Vagina (tissue), 2 donors: ENCODE measurements around the gene TRABD2B.

Source experiments
- POLR2A ChIP-seq, 2 donors: fragments of 450-650 bp; IDR thresholded peaks; one replicate each; pipeline ENCODE4 v1.6.1; 2017; ENCODE audit warnings: antibody characterized with exemption in 2 of 2, mild to moderate bottlenecking in 2 of 2, moderate library complexity in 2 of 2
- TF ChIP-seq, protein P1 (sequence below), 3 experiments: fragments of 450-650 bp in 2 of 3; fragments of 200-600 bp in 1 of 3; sonication (generic) in 1 of 3; IDR thresholded peaks; one replicate each; pipeline ENCODE4 v1.5.1; 2017 to 2019; ENCODE audit warnings: antibody characterized with exemption in 3 of 3, mild to moderate bottlenecking in 2 of 3, moderate library complexity in 2 of 3

GRCh38 chr1:48028218-48029069 is 31.3 kb upstream of the TRABD2B start:
- TF ChIP-seq, protein P1, sequence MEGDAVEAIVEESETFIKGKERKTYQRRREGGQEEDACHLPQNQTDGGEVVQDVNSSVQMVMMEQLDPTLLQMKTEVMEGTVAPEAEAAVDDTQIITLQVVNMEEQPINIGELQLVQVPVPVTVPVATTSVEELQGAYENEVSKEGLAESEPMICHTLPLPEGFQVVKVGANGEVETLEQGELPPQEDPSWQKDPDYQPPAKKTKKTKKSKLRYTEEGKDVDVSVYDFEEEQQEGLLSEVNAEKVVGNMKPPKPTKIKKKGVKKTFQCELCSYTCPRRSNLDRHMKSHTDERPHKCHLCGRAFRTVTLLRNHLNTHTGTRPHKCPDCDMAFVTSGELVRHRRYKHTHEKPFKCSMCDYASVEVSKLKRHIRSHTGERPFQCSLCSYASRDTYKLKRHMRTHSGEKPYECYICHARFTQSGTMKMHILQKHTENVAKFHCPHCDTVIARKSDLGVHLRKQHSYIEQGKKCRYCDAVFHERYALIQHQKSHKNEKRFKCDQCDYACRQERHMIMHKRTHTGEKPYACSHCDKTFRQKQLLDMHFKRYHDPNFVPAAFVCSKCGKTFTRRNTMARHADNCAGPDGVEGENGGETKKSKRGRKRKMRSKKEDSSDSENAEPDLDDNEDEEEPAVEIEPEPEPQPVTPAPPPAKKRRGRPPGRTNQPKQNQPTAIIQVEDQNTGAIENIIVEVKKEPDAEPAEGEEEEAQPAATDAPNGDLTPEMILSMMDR (IDR thresholded peaks at IDR 0.05) = no peak
- TF ChIP-seq POLR2A (IDR thresholded peaks at IDR 0.05) = no peak
